ENCODE measurements around the gene UNCX.
A peak's percentile ranks its signal among the peaks of the same experiment; 100 is the strongest.
"Not testable (repeated sequence)": the region's sequence is repeated elsewhere in the genome, so short reads cannot be mapped to it uniquely, and the experiment has no call there.

The UNCX gene

GRCh38 chr7:1232623-1233332, at the start of gene UNCX:
Gene UNCX, plus strand, starts transcription at chr7:1232872. Its CDS starts 146 bp downstream, at chr7:1233018.
- no peak for DNase-seq (ENCODE audit: low read depth)

GRCh38 chr7:1187127-1187526, 45.5 kb upstream of the UNCX start:
- DNase-seq (ENCODE audit: low read depth), result no peak

GRCh38 chr7:1188720-1189294, 43.9 kb upstream of the UNCX start:
- DNase-seq (ENCODE audit: low read depth), result no peak

GRCh38 chr7:1189986-1190772, 42.5 kb upstream of the UNCX start:
- DNase-seq (ENCODE audit: low read depth), result no peak

GRCh38 chr7:1192171-1192676, 40.4 kb upstream of the UNCX start:
- DNase-seq (ENCODE audit: low read depth), result peak; percentile 42

GRCh38 chr7:1193593-1194424, 38.9 kb upstream of the UNCX start:
- no peak for DNase-seq (ENCODE audit: low read depth)

GRCh38 chr7:1196441-1196840, 36.2 kb upstream of the UNCX start:
- not testable (repeated sequence) for DNase-seq (ENCODE audit: low read depth)

- DNase-seq (ENCODE audit: low read depth), result no peak
Observed at GRCh38 chr7:1196950-1197349, 35.7 kb upstream of the UNCX start.

- peak; percentile 88 for DNase-seq (ENCODE audit: low read depth)
Observed at GRCh38 chr7:1197997-1198625, 34.6 kb upstream of the UNCX start.

GRCh38 chr7:1200045-1200444, 32.6 kb upstream of the UNCX start:
- no peak for DNase-seq (ENCODE audit: low read depth)

- DNase-seq (ENCODE audit: low read depth), result no peak
Observed at GRCh38 chr7:1201916-1202315, 30.8 kb upstream of the UNCX start.

- DNase-seq (ENCODE audit: low read depth), result not testable (repeated sequence)
Observed at GRCh38 chr7:1202914-1203313, 29.8 kb upstream of the UNCX start.

GRCh38 chr7:1204460-1205140, 28.1 kb upstream of the UNCX start:
- no peak for DNase-seq (ENCODE audit: low read depth)

- DNase-seq (ENCODE audit: low read depth), result not testable (repeated sequence)
Observed at GRCh38 chr7:1205742-1206141, 26.9 kb upstream of the UNCX start.

- DNase-seq (ENCODE audit: low read depth), result no peak
Observed at GRCh38 chr7:1209097-1209496, 23.6 kb upstream of the UNCX start.

- DNase-seq (ENCODE audit: low read depth), result no peak
Observed at GRCh38 chr7:1210321-1210978, 22.2 kb upstream of the UNCX start.

GRCh38 chr7:1210979-1211608, 21.6 kb upstream of the UNCX start:
- DNase-seq (ENCODE audit: low read depth), result no peak

GRCh38 chr7:1211611-1212010, 21.1 kb upstream of the UNCX start:
- no peak for DNase-seq (ENCODE audit: low read depth)

GRCh38 chr7:1212025-1212424, 20.6 kb upstream of the UNCX start:
- not testable (repeated sequence) for DNase-seq (ENCODE audit: low read depth)

- DNase-seq (ENCODE audit: low read depth), result no peak
Observed at GRCh38 chr7:1214516-1214915, 18.2 kb upstream of the UNCX start.
